H1 (cell line): ENCODE data around the gene ANKIB1. TPM values are rescaled to one million over a fixed set of nuclear protein-coding genes. Genes with fewer than 3 reads are reported as not detected.

Experiments
- CTCF ChIA-PET: fragments of 300-600 bp; sonication (Branson Sonifier 250); formaldehyde crosslinking; loops from one replicate; lab custom pipeline; 2021; ENCODE audit not compliant: partially characterized antibody; lab: Charles Lee
- POLR2A ChIA-PET: fragments of 300-600 bp; sonication (Branson Sonifier 250); formaldehyde crosslinking; loops from one replicate; lab custom pipeline; 2021; ENCODE audit warnings: inconsistent platforms; ENCODE audit not compliant: partially characterized antibody; lab: Charles Lee
- DNase-seq, 2 experiments: peaks; one replicate each; pipeline versions ENCODE4 v3.0.0 to v3.0.0-alpha.2; 2010 to 2022; ENCODE audit warnings: low spot score in 2 of 2, low read depth in 1 of 2, mixed read lengths in 1 of 2
- FAIRE-seq: peaks from 2 replicates; lab custom pipeline; 2011; peaks lifted over from hg19 to GRCh38; lab: Jason Lieb, UNC
- H2AFZ ChIP-seq: 2 replicates; pipeline ENCODE4 v1.8.1; 2012; ENCODE audit warnings: low read length, inconsistent platforms
- H2AK5ac ChIP-seq: 2 replicates; pipeline ENCODE4 v1.6.1; 2013; ENCODE audit warnings: low read depth, low read length
- H2BK120ac ChIP-seq: replicated peaks from 2 replicates; pipeline ENCODE3; 2013; ENCODE audit warnings: low read depth, low read length, inconsistent platforms
- H2BK12ac ChIP-seq: 2 replicates; pipeline ENCODE4 v1.6.1; 2013; ENCODE audit warnings: low read depth, low read length
- H2BK15ac ChIP-seq: 2 replicates; pipeline ENCODE4 v1.6.1; 2013; ENCODE audit warnings: low read length
- H2BK20ac ChIP-seq: 2 replicates; pipeline ENCODE4 v1.6.1; 2013; ENCODE audit warnings: low read length
- H2BK5ac ChIP-seq: 2 replicates; pipeline ENCODE4 v1.6.1; 2013; ENCODE audit warnings: low read depth, low read length
- H3K14ac ChIP-seq: 2 replicates; pipeline ENCODE4 v1.6.1; 2013; ENCODE audit warnings: inconsistent platforms; ENCODE audit not compliant: insufficient read length
- H3K18ac ChIP-seq: 2 replicates; pipeline ENCODE4 v1.6.1; 2013; ENCODE audit warnings: low read length; ENCODE audit errors: extremely low read depth
- H3K23ac ChIP-seq: 2 replicates; pipeline ENCODE4 v1.6.1; 2013; ENCODE audit warnings: inconsistent platforms; ENCODE audit not compliant: insufficient read length
- H3K23me2 ChIP-seq: 2 replicates; pipeline ENCODE4 v1.6.1; 2013; ENCODE audit warnings: low read depth, low read length
- H3K27ac ChIP-seq: 2 replicates; pipeline ENCODE4 v1.6.1; 2011; ENCODE audit warnings: low read depth, low read length, inconsistent platforms
- H3K27me3 ChIP-seq, 4 experiments: replicated peaks in 1 of 4; 1 replicate in 1 of 4; 2 replicates in 3 of 4; pipeline versions ENCODE4 v1.6.1 to v1.8.1; 2011 to 2013; ENCODE audit warnings: low read length in 3 of 4, mild to moderate bottlenecking in 3 of 4, inconsistent platforms in 2 of 4, mixed read lengths in 2 of 4, moderate library complexity in 1 of 4; ENCODE audit not compliant: control insufficient read depth in 3 of 4, insufficient read depth in 3 of 4; ENCODE audit errors: extremely low read depth in 1 of 4
- H3K36me3 ChIP-seq, 4 experiments: 2 replicates each; pipeline versions ENCODE4 v1.6.1 to v1.8.1; 2011 to 2013; ENCODE audit warnings: mild to moderate bottlenecking in 4 of 4, low read length in 3 of 4, moderate library complexity in 2 of 4, control low read depth in 1 of 4, inconsistent platforms in 1 of 4; ENCODE audit not compliant: insufficient read depth in 4 of 4, control insufficient read depth in 2 of 4
- H3K4ac ChIP-seq: replicated peaks from 2 replicates; pipeline ENCODE3; 2013; ENCODE audit warnings: low read length, low read depth, mixed read lengths, inconsistent platforms; ENCODE audit not compliant: insufficient read length
- H3K4me1 ChIP-seq, 4 experiments: replicated peaks in 1 of 4; 1 replicate in 1 of 4; 2 replicates in 3 of 4; pipeline versions ENCODE4 v1.6.1 to v1.8.1; 2011 to 2013; ENCODE audit warnings: low read length in 3 of 4, inconsistent platforms in 2 of 4, mixed read lengths in 1 of 4; ENCODE audit not compliant: insufficient read depth in 4 of 4, control insufficient read depth in 3 of 4
- H3K4me2 ChIP-seq, 2 experiments: 2 replicates each; pipeline versions ENCODE4 v1.6.1 to v1.8.1; 2011 to 2013; ENCODE audit warnings: low read depth in 2 of 2, low read length in 2 of 2, control low read depth in 1 of 2, inconsistent platforms in 1 of 2, mild to moderate bottlenecking in 1 of 2; ENCODE audit not compliant: insufficient read depth in 1 of 2
- H3K4me3 ChIP-seq, 4 experiments: fragments of 200-600, 300-600 bp in 1 of 4; sonication (generic), shearing (Covaris generic), sonication (Bioruptor Twin) in 1 of 4; 2 replicates each; pipeline versions ENCODE4 v1.5.1 to v1.8.1; 2011 to 2016; ENCODE audit warnings: low read length in 4 of 4, low read depth in 3 of 4, control low read depth in 2 of 4, inconsistent platforms in 2 of 4, mild to moderate bottlenecking in 2 of 4, mixed read lengths in 1 of 4, moderate library complexity in 1 of 4; ENCODE audit not compliant: insufficient read depth in 2 of 4; ENCODE audit errors: extremely low read depth in 1 of 4
- H3K56ac ChIP-seq: replicated peaks from 2 replicates; pipeline ENCODE3; 2013; ENCODE audit warnings: low read depth, mild to moderate bottlenecking, mixed read lengths, low read length, inconsistent platforms; ENCODE audit not compliant: insufficient read length
- H3K79me1 ChIP-seq: 2 replicates; pipeline ENCODE4 v1.6.1; 2013; ENCODE audit warnings: low read depth, low read length, control low read depth
- H3K79me2 ChIP-seq, 2 experiments: 2 replicates each; pipeline versions ENCODE4 v1.6.1 to v1.8.1; 2012 to 2013; ENCODE audit warnings: low read length in 2 of 2, mild to moderate bottlenecking in 2 of 2, inconsistent platforms in 1 of 2; ENCODE audit not compliant: insufficient read depth in 2 of 2, control insufficient read depth in 1 of 2
- H3K9ac ChIP-seq, 4 experiments: replicated peaks in 1 of 4; 1 replicate in 1 of 4; 2 replicates in 3 of 4; pipeline versions ENCODE4 v1.6.1 to v1.8.1; 2011 to 2013; ENCODE audit warnings: low read depth in 3 of 4, low read length in 3 of 4, control low read depth in 2 of 4, mild to moderate bottlenecking in 2 of 4, moderate library complexity in 2 of 4, inconsistent platforms in 1 of 4; ENCODE audit errors: extremely low read depth in 1 of 4
- H3K9me3 ChIP-seq, 2 experiments: 2 replicates each; pipeline versions ENCODE4 v1.6.1 to v1.8.1; 2012 to 2013; ENCODE audit warnings: mild to moderate bottlenecking in 2 of 2, moderate library complexity in 2 of 2, control low read depth in 1 of 2, inconsistent platforms in 1 of 2, low read depth in 1 of 2, low read length in 1 of 2, mixed read lengths in 1 of 2; ENCODE audit not compliant: insufficient read depth in 2 of 2
- H4K20me1 ChIP-seq, 2 experiments: replicated peaks in 1 of 2; 2 replicates each; pipeline versions ENCODE3 to v1.8.1; 2011 to 2013; ENCODE audit warnings: inconsistent platforms in 2 of 2, low read length in 2 of 2, mild to moderate bottlenecking in 1 of 2; ENCODE audit not compliant: insufficient read depth in 2 of 2, control insufficient read depth in 1 of 2
- H4K5ac ChIP-seq: 2 replicates; pipeline ENCODE4 v1.6.1; 2013; ENCODE audit warnings: low read length, low read depth, mixed read lengths, inconsistent platforms; ENCODE audit not compliant: insufficient read length
- H4K8ac ChIP-seq: 2 replicates; pipeline ENCODE4 v1.8.0; 2013; ENCODE audit warnings: mild to moderate bottlenecking, moderate library complexity, low read length, inconsistent platforms; ENCODE audit not compliant: insufficient read depth; ENCODE audit errors: extremely low read depth
- H4K91ac ChIP-seq: replicated peaks from 2 replicates; pipeline ENCODE3; 2013; ENCODE audit warnings: low read length, mixed read lengths, inconsistent platforms; ENCODE audit not compliant: insufficient read length
- CHD2 ChIP-seq: IDR thresholded peaks from 2 replicates; pipeline ENCODE4 v1.6.1; 2012; ENCODE audit warnings: low read length, improper control_type of control experiment
- YY1 ChIP-seq: IDR thresholded peaks from 2 replicates; pipeline ENCODE4 v1.6.1; 2011; ENCODE audit warnings: low read depth, mild to moderate bottlenecking, low read length
- WGBS, 2 experiments: shearing (Covaris generic) in 1 of 2; methylation state at CpG; one replicate each; pipeline versions ENCODE4 v1.1.6 to v1.1.7; 2013 to 2015; ENCODE audit warnings: low lambda C conversion rate in 2 of 2, mixed read lengths in 2 of 2, inconsistent platforms in 1 of 2, low coverage in 1 of 2, missing lambda C conversion rate in 1 of 2; ENCODE audit not compliant: insufficient replicate concordance in 2 of 2, insufficient coverage in 1 of 2, insufficient read length in 1 of 2; ENCODE audit errors: extremely low coverage in 1 of 2, missing lambda C conversion rate in 1 of 2; 5-methylcytosine and 5-hydroxymethylcytosine counted together
- polyA plus RNA-seq, 7 experiments: library from polyadenylated mRNA; depleted of rRNA in 3 of 7; stranded (reverse) in 5 of 7; unstranded in 2 of 7; fragments of >200 nt in 5 of 7; fragments of 200-250 nt in 2 of 7; gene quantifications; 1 replicate in 5 of 7; 2 replicates in 1 of 7; 4 replicates in 1 of 7; pipeline versions ENCODE4 v1.2.1 to v1.2.3, GENCODE V29; 2011 to 2013; ENCODE audit warnings: missing spikeins in 2 of 7, mixed read lengths in 2 of 7
- total RNA-seq: library from RNA; stranded (reverse); fragmentation: NEBNext Ultra II Directional; extraction: Animal tissue kit (Norgen Biotek cat#: 25700); gene quantifications from 2 replicates; pipeline ENCODE4 v1.2.1, GENCODE V29; 2021

ANKIB1 gene
- total and polyA plus RNA-seq, 2 of the 8 experiments (the other 6 are each of a cell fraction or from before 2014, with no cell fraction given), result 19.2 to 43.0 TPM

- no peak overlapping the region for H3K23ac ChIP-seq
- H3K4ac ChIP-seq, result no peak overlapping the region
- H3K23me2 ChIP-seq, result no peaks in the 10 kb centered on the region
- H3K4me3 ChIP-seq, result no peak overlapping the region
- no peak overlapping the region for H2BK15ac ChIP-seq
- H4K8ac ChIP-seq, result no peak overlapping the region
- H4K20me1 ChIP-seq, result no peaks in the 10 kb centered on the region
- peaks cover 0 to 2% of the 10 kb centered on the region in 2 experiments; a peak in 1 of 4 replicates for H3K9me3 ChIP-seq
- peaks cover 0 to 43% (median 10%) of the 10 kb centered on the region in 4 experiments; a peak in 7 of 8 replicates for H3K36me3 ChIP-seq
- H2AFZ ChIP-seq, result no peak overlapping the region
- no peaks in the 10 kb centered on the region for H3K27me3 ChIP-seq
- H2BK5ac ChIP-seq, result no peak overlapping the region
- no peak overlapping the region for H4K5ac ChIP-seq
- FAIRE-seq (no peak), DNase-seq (no peak)
- POLR2A ChIA-PET, result no interaction called here
- 90% methylated on average over 4 of the region's 4 CpGs; no CpG with 5 or more reads in 1 of the 2 experiments for WGBS, 2 experiments
- no peaks in the 10 kb centered on the region for H3K4me1 ChIP-seq
- no peak overlapping the region for H3K18ac ChIP-seq
- H3K9ac ChIP-seq, result no peak overlapping the region
- no peak overlapping the region for H3K56ac ChIP-seq
- H2BK20ac ChIP-seq, result no peak overlapping the region
- no peak overlapping the region for H4K91ac ChIP-seq
- no peaks in the 10 kb centered on the region for H3K79me1 ChIP-seq
- CTCF ChIA-PET, result interaction anchor here (1.4 kb wide), 1 partner anchor 101 kb away, joined by 3 read pairs; no protein-coding TSS in a partner anchor
- H3K79me2 ChIP-seq, result no peaks in the 10 kb centered on the region
- no peak overlapping the region for H3K4me2 ChIP-seq
- no peak overlapping the region for H3K27ac ChIP-seq
- H2AK5ac ChIP-seq, result no peak overlapping the region
- no peak overlapping the region for H2BK120ac ChIP-seq
- H3K14ac ChIP-seq, result no peak overlapping the region
- no peak overlapping the region for H2BK12ac ChIP-seq
- TF ChIP-seq YY1 (no peak), CHD2 (no peak)
Measured at GRCh38 chr7:92226981-92227380, 18.8 kb upstream of the ANKIB1 start.
